Measurements from ENCODE around the gene PINLYP. TPM values are rescaled to one million over a fixed set of nuclear protein-coding genes. Genes with fewer than 3 reads are reported as not detected.

The PINLYP gene
- polyA plus RNA-seq, 1 donor (not counting 4 experiments of a cell fraction or from before 2014, with no cell fraction given): 16.0 TPM

- dilution Hi-C loops (cut with MboI; ENCODE audit: extremely low pct_ligation_motif_present, low sequenced_read_pairs): no loop called here
- FAIRE-seq (no peak), DNase-seq (ENCODE audit: low read depth, low spot score) (no peak)
- Histone ChIP-seq H3K9ac (ENCODE audit: control insufficient read depth, extremely low read depth, insufficient read depth, low read length) (no peak overlapping the region), H3K79me2 (ENCODE audit: control insufficient read depth, insufficient read depth, low read length) (peaks cover 9% of the 10 kb centered on the region), H3K27me3 (ENCODE audit: control insufficient read depth, extremely low read depth, insufficient read depth, low read length) (no peaks in the 10 kb centered on the region), H3K4me3 (ENCODE audit: control insufficient read depth in 2 of 3, extremely low read depth in 1 of 3, insufficient read depth in 2 of 3, low read depth in 1 of 3, low read length in 3 of 3) (no peak overlapping the region), H3K27ac (ENCODE audit: control insufficient read depth, insufficient read depth, low read length) (no peak overlapping the region), H3K4me1 (ENCODE audit: control insufficient read depth, extremely low read depth, insufficient read depth, low read length) (peaks cover under 1% of the 10 kb centered on the region), H3K9me1 (ENCODE audit: control insufficient read depth, extremely low read depth, insufficient read depth, low read length) (no peaks in the 10 kb centered on the region), H3K4me2 (ENCODE audit: control insufficient read depth, extremely low read depth, insufficient read depth, low read depth, low read length) (no peak overlapping the region), H3K9me3 (ENCODE audit: control insufficient read depth, low read depth, low read length) (no peaks in the 10 kb centered on the region), H2AFZ (ENCODE audit: control insufficient read depth, low read length) (no peak overlapping the region), H3K36me3 (ENCODE audit: control insufficient read depth in 2 of 2, extremely low read depth in 1 of 2, insufficient read depth in 2 of 2, low read length in 2 of 2) (peaks cover 3 to 12% of the 10 kb centered on the region in 2 experiments), H4K20me1 (ENCODE audit: control insufficient read depth, extremely low read depth, insufficient read depth, low read length) (no peaks in the 10 kb centered on the region)
- no peak for TF ChIP-seq CTCF (optimal IDR thresholded peaks at IDR 0.05 in 1 of 3, IDR thresholded peaks at IDR 0.05 in 1 of 3, conservative IDR thresholded peaks at IDR 0.05 in 1 of 3; ENCODE audit: extremely low read depth in 1 of 3, insufficient read depth in 2 of 3, low read length in 3 of 3)
- no peak for TF ChIP-seq EZH2 (IDR thresholded peaks at IDR 0.05; ENCODE audit: low read length)
Measured at GRCh38 chr19:43612374-43612773, 36.8 kb downstream of the PINLYP start.

DNA sequence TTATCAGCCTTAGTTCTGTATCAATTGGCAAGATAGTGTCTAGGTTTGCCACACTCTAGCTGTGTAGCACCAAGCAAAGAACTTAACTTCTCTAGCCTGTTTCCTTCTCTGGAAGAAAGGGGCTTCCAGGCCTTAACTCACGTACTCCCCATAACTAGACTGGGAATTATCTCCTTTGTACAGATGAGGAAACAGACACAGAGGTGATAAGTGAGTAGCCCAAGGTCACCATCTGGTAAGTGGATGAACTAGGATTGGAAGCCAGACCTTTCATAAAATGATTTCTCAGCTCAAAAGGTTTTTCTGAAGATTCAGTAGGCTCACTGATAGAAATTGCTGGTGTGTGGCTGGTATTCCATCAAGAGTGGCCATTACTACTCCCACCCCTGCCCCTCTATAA, 40.7 kb downstream of the PINLYP start:
- Histone ChIP-seq H3K4me1 (ENCODE audit: control insufficient read depth, extremely low read depth, insufficient read depth, low read length) (peaks cover 16% of the 10 kb centered on the region), H2AFZ (ENCODE audit: control insufficient read depth, low read length) (no peak overlapping the region), H3K4me3 (ENCODE audit: control insufficient read depth in 2 of 3, extremely low read depth in 1 of 3, insufficient read depth in 2 of 3, low read depth in 1 of 3, low read length in 3 of 3) (no peak overlapping the region), H4K20me1 (ENCODE audit: control insufficient read depth, extremely low read depth, insufficient read depth, low read length) (no peaks in the 10 kb centered on the region), H3K9me3 (ENCODE audit: control insufficient read depth, low read depth, low read length) (no peaks in the 10 kb centered on the region), H3K36me3 (ENCODE audit: control insufficient read depth in 2 of 2, extremely low read depth in 1 of 2, insufficient read depth in 2 of 2, low read length in 2 of 2) (peaks cover 3 to 12% of the 10 kb centered on the region in 2 experiments), H3K9me1 (ENCODE audit: control insufficient read depth, extremely low read depth, insufficient read depth, low read length) (no peaks in the 10 kb centered on the region), H3K27ac (ENCODE audit: control insufficient read depth, insufficient read depth, low read length) (no peak overlapping the region), H3K9ac (ENCODE audit: control insufficient read depth, extremely low read depth, insufficient read depth, low read length) (no peak overlapping the region), H3K79me2 (ENCODE audit: control insufficient read depth, insufficient read depth, low read length) (peaks cover 15% of the 10 kb centered on the region), H3K27me3 (ENCODE audit: control insufficient read depth, extremely low read depth, insufficient read depth, low read length) (no peaks in the 10 kb centered on the region), H3K4me2 (ENCODE audit: control insufficient read depth, extremely low read depth, insufficient read depth, low read depth, low read length) (no peak overlapping the region)
- DNase-seq (ENCODE audit: low read depth, low spot score) (no peak), FAIRE-seq (no peak)
- dilution Hi-C loops (cut with MboI; ENCODE audit: extremely low pct_ligation_motif_present, low sequenced_read_pairs): no loop called here
- no peak for TF ChIP-seq CTCF (optimal IDR thresholded peaks at IDR 0.05 in 1 of 3, IDR thresholded peaks at IDR 0.05 in 1 of 3, conservative IDR thresholded peaks at IDR 0.05 in 1 of 3; ENCODE audit: extremely low read depth in 1 of 3, insufficient read depth in 2 of 3, low read length in 3 of 3)

All from keratinocyte (primary cell).